H1 (cell line): Measurements from ENCODE around the gene EGF.

Experiments
- CEBPB ChIP-seq: IDR thresholded peaks from 2 replicates; pipeline ENCODE4 v1.6.1; 2012; ENCODE audit warnings: low read depth, low read length
- CTCF ChIP-seq, 3 experiments: IDR thresholded peaks; 1 replicate in 2 of 3; 2 replicates in 1 of 3; pipeline versions ENCODE4 v1.5.1 to v1.6.1; 2011; ENCODE audit warnings: low read length in 3 of 3, mild to moderate bottlenecking in 3 of 3, inconsistent platforms in 2 of 3, low read depth in 1 of 3, moderate library complexity in 1 of 3; ENCODE audit not compliant: insufficient read depth in 1 of 3; ENCODE audit errors: control extremely low read depth in 1 of 3
- EP300 ChIP-seq, 2 experiments: IDR thresholded peaks; 1 replicate in 1 of 2; 2 replicates in 1 of 2; pipeline ENCODE4 v1.6.1; 2011 to 2012; ENCODE audit warnings: low read depth in 2 of 2, low read length in 2 of 2, mild to moderate bottlenecking in 2 of 2, borderline replicate concordance in 1 of 2, inconsistent platforms in 1 of 2, moderate library complexity in 1 of 2
- FOSL1 ChIP-seq: IDR thresholded peaks from 2 replicates; pipeline ENCODE4 v1.6.1; 2011; ENCODE audit warnings: mild to moderate bottlenecking, low read depth, low read length, moderate library complexity; ENCODE audit not compliant: insufficient read depth
- GABPA ChIP-seq: IDR thresholded peaks from 2 replicates; pipeline ENCODE4 v1.6.1; 2011; ENCODE audit warnings: mild to moderate bottlenecking, low read length, moderate library complexity, borderline replicate concordance; ENCODE audit not compliant: insufficient read depth
- HDAC2 ChIP-seq, 2 experiments: fragments of 300-600 bp in 1 of 2; sonication (generic) in 1 of 2; IDR thresholded peaks; 2 replicates each; pipeline ENCODE4 v1.6.1; 2011 to 2012; ENCODE audit warnings: low read depth in 2 of 2, low read length in 2 of 2, mild to moderate bottlenecking in 2 of 2, moderate library complexity in 2 of 2, borderline replicate concordance in 1 of 2, inconsistent platforms in 1 of 2
- JUND ChIP-seq: IDR thresholded peaks from 2 replicates; pipeline ENCODE4 v1.6.1; 2011; ENCODE audit warnings: mild to moderate bottlenecking, improper control_type of control experiment, low read length
- MAFK ChIP-seq: IDR thresholded peaks from 2 replicates; pipeline ENCODE4 v1.6.1; 2012; ENCODE audit warnings: low read depth, mild to moderate bottlenecking, improper control_type of control experiment, low read length
- MAX ChIP-seq: IDR thresholded peaks from 2 replicates; pipeline ENCODE4 v1.6.1; 2012; ENCODE audit warnings: inconsistent platforms
- POLR2A ChIP-seq, 2 experiments: IDR thresholded peaks; 1 replicate in 1 of 2; 2 replicates in 1 of 2; pipeline ENCODE4 v1.6.1; 2011; ENCODE audit warnings: low read depth in 2 of 2, low read length in 2 of 2, mild to moderate bottlenecking in 2 of 2; ENCODE audit errors: control extremely low read depth in 1 of 2
- RNF2 ChIP-seq: fragments of 200-900, 300-1000 bp; sonication (generic); IDR thresholded peaks from 2 replicates; pipeline ENCODE4 v1.7.1; 2016; ENCODE audit warnings: borderline replicate concordance, low read depth, mild to moderate bottlenecking, antibody characterized with exemption, low read length; ENCODE audit not compliant: poor library complexity, severe bottlenecking; ENCODE audit errors: missing control alignments
- SP2 ChIP-seq: IDR thresholded peaks from 2 replicates; pipeline ENCODE4 v1.6.1; 2012; ENCODE audit warnings: mild to moderate bottlenecking, low read length, inconsistent platforms
- TBP ChIP-seq: IDR thresholded peaks from 2 replicates; pipeline ENCODE4 v1.6.1; 2011; ENCODE audit warnings: low read depth, low read length, improper control_type of control experiment
- TCF12 ChIP-seq: IDR thresholded peaks from 2 replicates; pipeline ENCODE4 v1.6.1; 2011; ENCODE audit warnings: low read depth, mild to moderate bottlenecking, low read length

- TF ChIP-seq TCF12 (no peak), MAFK (no peak), EP300 (IDR thresholded peaks at IDR 0.05; ENCODE audit: borderline replicate concordance in 1 of 2, low read depth in 2 of 2, low read length in 2 of 2) (no peak), CTCF (IDR thresholded peaks at IDR 0.05; ENCODE audit: control extremely low read depth in 1 of 3, insufficient read depth in 1 of 3, low read depth in 1 of 3, low read length in 3 of 3) (no peak), FOSL1 (no peak), CEBPB (no peak), MAX (no peak), TBP (no peak), JUND (no peak), GABPA (no peak), SP2 (no peak), HDAC2 (IDR thresholded peaks at IDR 0.05; ENCODE audit: borderline replicate concordance in 1 of 2, low read depth in 2 of 2, low read length in 2 of 2) (no peak), POLR2A (IDR thresholded peaks at IDR 0.05; ENCODE audit: control extremely low read depth in 1 of 2, low read depth in 2 of 2, low read length in 2 of 2) (no peak), RNF2 (no peak)
Observed at GRCh38 chr4:109996526-109996925, 83.8 kb downstream of the EGF start.
